ENCODE results near the gene FLVCR2.
"Not testable (repeated sequence)": the region's sequence is repeated elsewhere in the genome, so short reads cannot be mapped to it uniquely, and the experiment has no call there.

FLVCR2 gene

DNA sequence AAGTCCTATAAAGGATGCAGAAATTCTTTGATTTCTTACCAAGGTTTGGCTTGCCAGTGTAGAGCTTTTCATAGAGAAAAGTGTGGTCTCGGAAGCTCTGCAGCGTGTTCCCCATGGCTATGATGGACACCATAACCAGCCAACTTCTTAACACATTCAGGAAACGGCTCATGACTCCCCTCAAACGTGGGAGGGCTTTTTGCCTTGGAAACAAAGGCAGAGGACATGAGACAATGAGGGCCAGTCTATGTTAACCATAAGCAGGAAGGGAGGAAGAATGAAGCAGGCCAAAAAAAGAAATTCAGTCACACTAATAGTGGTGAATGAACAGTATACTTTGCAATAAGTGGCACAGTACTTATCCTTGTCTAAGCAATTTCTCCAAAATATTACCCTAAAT lies 78.9 kb downstream of the FLVCR2 start:
- intact Hi-C loops (cut with DNase I) = no loop called here

DNA sequence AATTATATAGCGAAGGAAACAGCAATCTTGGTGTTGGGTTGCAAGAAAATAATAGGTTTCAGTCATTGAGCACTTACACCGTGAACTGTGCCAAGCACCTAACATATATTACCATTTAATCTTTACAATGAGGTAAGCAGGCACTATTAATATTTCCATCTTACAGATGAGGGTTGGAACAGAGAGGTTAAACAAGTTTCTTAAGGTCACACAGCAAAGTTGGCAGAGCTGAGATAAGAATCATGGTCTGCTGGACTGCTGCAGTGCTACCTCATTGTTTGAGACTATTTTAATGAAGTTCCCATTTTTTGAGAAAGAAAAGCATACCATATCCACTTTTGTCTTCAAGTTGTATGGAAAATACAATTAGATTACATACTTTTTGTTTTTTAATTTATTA lies 80.5 kb downstream of the FLVCR2 start:
- no peak for DNase-seq
- intact Hi-C loops (cut with DNase I) = no loop called here

More for the DNA sequence above, 78.9 kb downstream of the FLVCR2 start:
- DNase-seq = no peak

DNA sequence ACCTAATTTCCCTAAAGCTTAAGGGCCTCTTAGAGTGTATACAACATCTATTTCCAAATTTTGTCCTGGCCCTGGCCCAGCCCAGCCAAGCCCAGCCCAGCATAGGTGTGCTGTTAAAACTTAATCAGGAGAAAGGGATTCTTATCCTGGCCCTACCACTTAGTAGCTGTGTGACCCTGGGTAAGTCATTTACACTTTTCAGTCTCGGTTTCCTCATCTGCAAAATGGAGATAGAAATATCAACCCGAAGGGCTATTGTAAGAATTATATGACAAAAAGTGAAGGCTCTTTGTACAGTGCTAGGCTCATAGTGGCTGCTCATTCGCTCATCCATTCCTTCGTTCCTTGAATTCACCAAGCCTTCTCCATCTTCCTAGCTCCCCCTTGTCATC lies 81.8 kb downstream of the FLVCR2 start:
- DNase-seq = no peak
- intact Hi-C loops (cut with DNase I) = no loop called here

DNA sequence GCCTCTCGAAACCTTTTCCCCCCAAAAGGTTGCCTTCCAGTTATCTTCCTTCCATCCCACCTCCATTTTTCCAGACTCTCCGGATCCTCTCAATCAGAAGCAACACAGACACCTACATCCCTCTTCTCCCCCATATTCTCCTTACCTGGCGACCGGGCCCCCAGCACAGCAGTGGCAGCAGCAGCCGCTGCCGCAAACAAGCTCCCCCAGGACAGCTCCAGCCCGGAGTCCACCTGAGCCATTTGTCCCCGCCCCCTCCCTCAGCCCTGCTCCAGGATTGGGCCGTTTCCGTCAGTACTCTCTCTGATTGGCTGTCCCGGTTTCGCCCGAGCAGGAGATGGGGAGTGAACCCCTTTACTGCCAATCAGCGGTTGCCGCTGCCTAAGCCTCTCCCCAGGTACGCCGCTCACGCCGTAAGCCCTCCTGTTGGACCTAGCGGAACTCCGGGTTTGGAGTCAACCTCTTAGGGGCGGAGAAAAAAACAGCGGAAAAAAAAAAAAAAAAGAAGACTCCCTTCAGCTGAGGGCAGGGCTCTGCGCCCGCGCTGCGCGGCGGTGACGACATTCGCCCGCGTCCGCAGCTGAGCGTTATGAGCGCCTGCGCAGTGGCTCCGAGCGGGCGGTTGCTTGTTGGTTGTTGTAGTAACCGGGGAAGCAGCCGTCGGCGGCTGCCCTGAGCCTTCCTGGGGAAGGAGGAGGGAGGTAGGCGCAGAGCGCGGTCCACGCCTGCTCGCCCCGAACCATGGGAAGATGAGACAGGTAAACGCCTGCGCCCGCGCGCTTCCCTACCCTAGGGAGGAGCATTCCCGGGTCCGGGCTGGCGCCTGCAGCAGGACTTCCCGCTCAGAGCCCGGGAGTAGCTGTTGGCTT lies 82.4 kb downstream of the FLVCR2 start, which contains the start of the genes ERG28 and TTLL5:
Gene ERG28, minus strand, starts transcription at position 247 of the 869 bp plus-strand sequence. CDS start 3,374 bp downstream, outside the sequence.
Gene TTLL5, plus strand, starts transcription at position 617 of the 869 bp plus-strand sequence. CDS start 1,904 bp downstream, outside the sequence.
- intact Hi-C loops (cut with DNase I) = no loop called here
- peak; percentile 95 to 99 (median 98) for DNase-seq

DNA sequence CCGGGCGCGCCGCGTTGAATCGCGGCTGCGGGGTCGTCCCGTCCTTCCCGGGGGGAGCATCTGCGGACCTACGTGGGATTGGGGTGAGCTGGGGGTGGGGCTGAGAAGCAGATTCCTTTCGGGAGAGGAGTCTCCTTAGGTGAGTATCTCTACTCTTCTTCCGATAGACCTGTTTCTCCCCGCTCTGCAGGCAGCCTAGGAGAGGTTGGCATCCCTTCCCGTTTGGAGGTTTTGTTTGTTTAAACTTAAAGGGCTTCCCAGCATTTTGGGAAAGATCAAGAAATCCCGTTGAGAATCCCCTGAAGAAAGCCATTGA lies 83.0 kb downstream of the FLVCR2 start:
- peak in 1 of 10 donors; percentile 19 for DNase-seq
- intact Hi-C loops (cut with DNase I) = no loop called here

DNA sequence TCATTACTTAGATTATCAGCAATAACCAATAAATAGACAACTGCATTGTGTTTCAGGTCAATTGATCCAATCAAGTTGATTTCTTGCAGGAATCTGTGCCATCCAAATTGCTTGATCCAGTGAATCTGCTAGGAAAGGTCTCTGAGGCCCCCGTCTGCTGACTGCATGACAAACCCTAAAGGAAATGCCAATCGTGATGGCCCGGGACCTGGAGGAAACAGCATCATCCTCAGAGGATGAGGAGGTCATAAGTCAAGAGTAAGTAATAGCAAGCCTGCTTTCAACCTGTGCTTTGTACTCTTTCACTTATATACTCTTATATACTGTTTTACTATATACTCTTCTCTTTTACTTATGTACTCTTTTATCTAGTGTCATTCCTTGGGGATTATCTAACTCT lies 84.5 kb downstream of the FLVCR2 start:
- intact Hi-C loops (cut with DNase I) = no loop called here
- no peak for DNase-seq

DNA sequence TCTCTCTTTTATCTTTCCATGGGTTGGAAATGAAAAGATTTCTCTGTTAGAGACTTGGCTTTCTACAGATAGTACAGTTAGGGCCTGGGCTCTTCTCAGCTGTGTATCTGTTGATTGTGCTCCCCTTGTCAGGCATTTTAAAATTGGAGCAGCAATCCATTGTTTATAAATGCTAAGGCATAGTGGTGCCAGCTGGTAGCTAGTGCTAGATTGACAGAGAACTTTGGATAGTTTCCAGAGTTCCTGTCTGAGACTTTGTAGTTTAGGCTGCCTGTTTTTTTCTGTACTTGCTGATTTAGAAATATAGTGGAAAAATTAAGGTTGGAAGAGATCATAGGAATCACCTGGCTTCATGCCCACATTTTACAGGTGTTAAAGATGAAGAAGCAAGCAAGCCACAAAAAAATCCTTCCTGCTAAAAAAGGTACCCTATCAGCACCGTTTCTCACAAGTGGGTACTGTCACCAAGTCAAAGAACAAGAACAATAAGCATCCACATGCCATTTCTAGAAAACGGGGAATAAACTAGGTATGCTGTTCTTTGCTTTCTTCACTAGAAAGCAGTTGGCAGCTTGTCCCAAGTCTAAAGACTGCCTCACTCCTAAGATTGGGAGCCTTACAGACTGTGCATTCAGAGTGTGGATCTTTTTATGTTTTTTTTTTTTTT lies 88.8 kb downstream of the FLVCR2 start:
- no peak for DNase-seq

DNA sequence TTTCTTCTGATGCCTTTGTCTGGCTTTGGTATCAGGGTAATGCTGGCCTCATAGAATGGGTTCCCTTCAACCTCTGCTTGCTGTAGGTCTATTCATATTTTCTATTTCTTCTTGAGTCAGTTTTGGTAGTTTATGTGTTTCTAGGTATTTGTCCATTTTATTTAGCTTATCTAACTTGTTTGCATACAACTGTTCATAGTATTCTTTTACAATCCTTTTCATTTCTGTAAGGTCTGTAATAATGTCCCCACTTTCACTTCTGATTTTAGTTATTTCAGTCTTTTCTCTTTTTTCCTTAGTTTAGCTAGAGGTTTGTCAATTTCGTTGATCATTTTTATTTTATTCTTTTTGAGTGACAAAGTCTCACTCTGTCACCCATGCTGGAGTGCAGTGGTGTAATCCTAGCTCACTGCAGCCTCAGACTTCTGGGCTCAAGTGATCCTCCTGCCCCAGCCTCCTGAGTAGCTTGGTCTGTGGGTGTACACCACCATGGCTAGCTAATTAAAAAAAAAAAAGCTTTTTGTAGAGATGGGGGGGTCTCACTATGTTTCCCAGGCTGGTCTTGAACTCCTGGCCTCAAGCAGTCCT lies 94.3 kb downstream of the FLVCR2 start:
- intact Hi-C loops (cut with DNase I) = no loop called here

More for the DNA sequence above, 88.8 kb downstream of the FLVCR2 start:
- intact Hi-C loops (cut with DNase I) = no loop called here

DNA sequence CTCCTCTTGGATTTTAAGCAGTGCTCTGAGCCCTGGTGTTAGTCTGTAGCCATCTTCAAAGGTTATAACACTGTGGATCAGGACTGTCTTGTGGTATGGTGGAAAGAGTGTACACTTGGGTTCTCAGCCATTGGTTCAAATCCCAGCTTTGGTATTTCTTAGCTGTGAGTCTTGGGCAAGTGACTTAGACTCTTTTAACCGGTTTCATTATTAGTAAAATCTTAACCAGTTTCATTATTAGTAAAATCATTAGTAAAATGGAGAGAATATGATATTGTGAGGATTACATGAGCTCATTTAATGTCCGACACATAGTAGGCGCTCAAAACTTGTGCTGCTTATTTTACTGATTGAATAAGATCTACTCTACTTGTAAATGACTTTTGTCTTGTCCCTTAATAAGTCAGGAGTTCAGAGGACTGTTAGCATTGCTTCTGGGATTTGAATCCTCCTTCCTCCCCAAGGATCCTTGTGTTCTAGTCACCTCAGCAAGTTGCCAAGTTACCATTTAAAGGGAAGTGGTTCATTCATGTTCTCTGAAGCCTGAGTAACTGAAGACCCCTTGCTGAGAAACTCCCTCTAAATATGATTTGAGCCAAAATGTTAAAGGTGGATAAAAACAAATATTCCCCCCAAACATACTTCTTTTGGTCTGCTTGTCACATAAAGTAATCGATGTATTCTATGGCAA lies 95.1 kb downstream of the FLVCR2 start:
- no peak for DNase-seq
- intact Hi-C loops (cut with DNase I) = no loop called here

More for the DNA sequence above, 94.3 kb downstream of the FLVCR2 start:
- no peak for DNase-seq

DNA sequence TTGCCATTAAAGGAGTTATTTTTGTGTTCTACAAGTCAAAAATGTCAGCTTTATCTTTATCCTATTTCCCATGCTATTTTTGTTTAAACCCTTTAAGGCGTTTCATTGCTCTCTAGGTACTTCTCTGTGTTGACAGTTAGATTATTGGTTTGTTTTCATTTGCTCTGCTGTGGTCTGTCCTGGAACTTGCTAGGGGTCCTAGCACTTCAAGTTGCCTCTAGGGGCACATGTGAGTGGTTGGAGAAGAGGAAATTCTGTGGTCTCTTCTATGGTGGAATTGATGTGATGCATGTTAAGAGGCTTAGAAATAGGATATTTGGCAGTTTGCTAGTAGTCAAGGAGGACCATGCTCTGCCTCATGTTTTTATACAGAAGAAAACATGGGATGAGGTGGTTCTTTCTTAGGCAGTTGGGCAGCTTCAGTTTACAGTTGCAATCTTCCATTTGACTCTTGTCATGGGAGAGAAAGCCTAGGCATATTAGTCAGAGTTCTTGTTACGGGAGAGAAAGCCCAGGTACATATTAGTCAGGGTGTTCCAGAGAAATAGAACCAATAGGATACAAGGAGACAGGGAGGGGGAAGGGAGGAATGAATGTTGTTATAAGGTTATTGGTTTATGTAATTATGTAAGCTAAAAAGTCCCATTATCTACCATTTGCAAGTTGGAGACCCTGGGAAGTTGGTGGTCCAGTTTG lies 97.0 kb downstream of the FLVCR2 start:
- intact Hi-C loops (cut with DNase I) = no loop called here
- no peak for DNase-seq

DNA sequence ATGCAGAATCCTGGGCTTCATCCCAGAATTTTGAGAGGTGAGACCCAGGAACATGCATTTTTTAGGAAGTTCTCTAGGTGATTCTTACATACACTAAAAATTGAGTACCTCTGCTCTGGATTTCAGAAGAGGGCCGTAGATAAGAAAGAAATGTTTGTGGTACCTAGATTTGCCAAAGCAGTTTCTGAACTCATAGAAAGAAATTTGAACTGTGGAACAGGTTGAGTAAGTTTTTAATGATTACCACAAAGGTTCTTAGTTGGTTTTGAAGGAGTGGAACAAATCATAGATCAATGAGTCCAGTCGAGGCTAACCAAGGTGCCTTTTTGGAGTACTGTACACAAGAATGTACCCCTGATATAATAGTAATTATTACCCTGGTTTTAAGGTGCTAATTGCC lies 107.5 kb downstream of the FLVCR2 start:
- no peak for DNase-seq
- intact Hi-C loops (cut with DNase I) = no loop called here

DNA sequence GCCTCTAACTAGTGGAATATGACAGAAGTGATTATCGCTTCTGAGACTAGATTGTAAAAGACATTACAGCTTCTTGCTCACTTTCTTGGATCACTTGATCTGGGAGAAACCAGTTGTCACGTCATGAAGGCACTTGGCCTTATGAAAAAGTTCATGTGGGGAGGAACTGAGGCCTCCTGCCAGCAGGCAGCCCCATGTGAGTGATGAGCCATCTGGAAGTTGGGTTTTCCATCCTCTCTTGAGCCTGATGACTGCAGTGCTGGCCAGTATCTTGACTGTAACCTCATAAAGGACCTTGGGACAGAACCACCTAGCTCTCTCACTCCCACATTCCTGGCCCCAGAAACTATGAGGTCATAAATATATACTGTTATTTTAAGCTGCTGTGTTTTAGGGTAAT lies 110.6 kb downstream of the FLVCR2 start:
- DNase-seq = no peak
- intact Hi-C loops (cut with DNase I) = no loop called here

DNA sequence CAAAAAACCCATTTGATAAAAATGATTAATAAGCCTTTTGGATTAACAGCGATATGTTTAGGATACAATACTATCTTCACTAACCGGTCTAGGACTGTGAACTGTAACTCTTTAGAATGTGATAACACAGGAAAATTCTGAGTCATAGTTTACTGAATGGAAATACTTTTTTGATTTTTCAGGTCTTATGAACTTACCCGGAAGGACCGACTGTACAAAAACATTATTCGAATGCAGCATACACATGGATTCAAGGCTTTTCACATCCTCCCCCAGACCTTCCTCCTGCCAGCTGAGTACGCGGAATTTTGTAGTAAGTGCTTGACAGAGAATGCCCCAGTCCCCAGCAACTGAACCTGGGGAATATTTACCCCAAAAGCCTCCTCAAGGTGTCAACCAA lies 111.6 kb downstream of the FLVCR2 start:
- intact Hi-C loops (cut with DNase I) = no loop called here
- DNase-seq = no peak

DNA sequence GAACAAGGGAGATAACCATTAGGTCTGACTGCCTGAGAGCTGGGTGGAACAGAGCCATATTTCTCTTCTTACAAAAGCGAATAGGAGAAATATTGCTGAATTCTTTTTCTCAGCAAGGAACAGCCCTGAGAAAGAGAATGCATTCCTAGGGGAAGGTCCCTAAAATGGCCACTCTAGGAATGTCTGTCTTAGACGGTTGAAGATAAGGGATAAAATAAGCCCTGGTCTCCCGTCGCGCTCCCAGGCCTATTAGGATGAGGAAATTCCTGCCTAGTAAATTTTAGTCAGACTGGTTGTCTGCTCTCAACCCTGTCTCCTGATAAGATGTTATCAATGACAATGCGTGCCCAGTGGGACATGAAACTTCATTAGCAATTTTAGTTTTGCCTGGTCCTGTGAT lies 116.6 kb downstream of the FLVCR2 start:
- intact Hi-C loops (cut with DNase I); DNase-seq: not testable (repeated sequence)

DNA sequence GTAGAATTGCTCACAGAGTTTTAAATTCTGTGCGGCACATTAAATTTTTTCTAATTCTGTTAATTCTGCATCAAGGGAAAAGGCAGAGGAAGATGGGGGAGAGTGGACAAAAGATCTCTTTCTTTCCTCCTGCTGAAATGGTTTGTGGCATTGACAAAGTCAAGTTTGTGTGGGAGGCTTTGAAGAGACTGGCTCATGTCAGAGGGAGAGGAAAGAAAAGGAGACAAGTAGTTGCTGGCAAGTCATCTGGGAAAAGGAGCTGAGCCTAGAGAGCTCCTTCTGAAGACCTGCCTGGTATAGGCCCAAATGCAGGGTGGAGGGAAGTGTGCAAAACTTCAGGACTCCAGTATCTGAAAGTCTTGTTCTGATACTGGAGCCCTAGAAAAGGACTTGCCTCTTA lies 119.0 kb downstream of the FLVCR2 start:
- intact Hi-C loops (cut with DNase I) = no loop called here
- no peak for DNase-seq

Data from posterior cingulate gyrus (tissue), 11 donors.